ENCODE data around the gene OPALIN. TPM values are rescaled to one million over a fixed set of nuclear protein-coding genes. Genes with fewer than 3 reads are reported as not detected.

Gene OPALIN
- total and polyA plus RNA-seq, 11 donors, result 0.16 TPM; not detected in 10

- intact Hi-C loops (cut with DNase I), result no loop called here
- no peak for TF ChIP-seq POLR2A (IDR thresholded peaks at IDR 0.05)
- TF ChIP-seq CTCF (IDR thresholded peaks at IDR 0.05), result no peak
- Histone ChIP-seq H3K27me3 (peaks cover 0 to 38% (median 0%) of the 10 kb centered on the region in 9 donors), H3K4me1 (no peaks in the 10 kb centered on the region), H3K36me3 (no peaks in the 10 kb centered on the region), H3K9me3 (no peaks in the 10 kb centered on the region), H3K27ac (no peak overlapping the region), H3K4me3 (no peak overlapping the region)
- WGBS, 4 donors, result 38 to 51% (median 41%) methylated on average over 3 of the region's 3 CpGs
- ATAC-seq (no peak), DNase-seq (no peak)
These were observed 38.9 kb downstream of the OPALIN start for GRCh38 chr10:96319754-96320474.

- DNase-seq (no peak), ATAC-seq (no peak)
- Histone ChIP-seq H3K27me3 (peaks cover 0 to 27% (median 0%) of the 10 kb centered on the region in 9 donors), H3K4me3 (no peak overlapping the region), H3K27ac (no peak overlapping the region), H3K9me3 (no peaks in the 10 kb centered on the region), H3K36me3 (no peaks in the 10 kb centered on the region), H3K4me1 (no peaks in the 10 kb centered on the region)
- WGBS, 4 donors, result 75 to 80% (median 79%) methylated on average over 4 of the region's 4 CpGs
- TF ChIP-seq POLR2A (IDR thresholded peaks at IDR 0.05) (no peak), CTCF (IDR thresholded peaks at IDR 0.05) (no peak)
- intact Hi-C loops (cut with DNase I), result no loop called here
These were observed 41.6 kb downstream of the OPALIN start for GRCh38 chr10:96317067-96317833.

- Histone ChIP-seq H3K9me3 (no peaks in the 10 kb centered on the region), H3K27me3 (peaks cover 0 to 15% (median 0%) of the 10 kb centered on the region in 9 donors), H3K27ac (no peak overlapping the region), H3K4me3 (no peak overlapping the region), H3K36me3 (no peaks in the 10 kb centered on the region), H3K4me1 (peaks cover 0 to 26% (median 9%) of the 10 kb centered on the region in 12 donors)
- intact Hi-C loops (cut with DNase I), result no loop called here
- WGBS, 4 donors, result 72 to 88% (median 80%) methylated on average over 2 of the region's 2 CpGs
- TF ChIP-seq POLR2A (IDR thresholded peaks at IDR 0.05) (no peak), CTCF (IDR thresholded peaks at IDR 0.05) (no peak)
- no peak for ATAC-seq
- DNase-seq, result no peak
These were observed 45.5 kb downstream of the OPALIN start for GRCh38 chr10:96313344-96313743.

GRCh38 chr10:96311180-96311715 lies 47.6 kb downstream of the OPALIN start:
- intact Hi-C loops (cut with DNase I), result no loop called here
- DNase-seq (no peak), ATAC-seq (no peak)
- peaks cover 0 to 26% (median 9%) of the 10 kb centered on the region in 12 donors for H3K4me1 ChIP-seq
- no peak overlapping the region for H3K4me3 ChIP-seq
- no peaks in the 10 kb centered on the region for H3K9me3 ChIP-seq
- TF ChIP-seq CTCF (IDR thresholded peaks at IDR 0.05), result no peak
- TF ChIP-seq POLR2A (IDR thresholded peaks at IDR 0.05), result no peak
- peaks cover 0 to 4% (median 0%) of the 10 kb centered on the region in 9 donors for H3K27me3 ChIP-seq
- H3K27ac ChIP-seq, result no peak overlapping the region
- no peaks in the 10 kb centered on the region for H3K36me3 ChIP-seq
- WGBS, 4 donors, result 68 to 71% (median 70%) methylated on average over 3 of the region's 3 CpGs

Measured in heart left ventricle (tissue), 16 donors.